GM23248 (cell line): Measurements from ENCODE around the gene ASCL5. TPM values are rescaled to one million over a fixed set of nuclear protein-coding genes. Genes with fewer than 3 reads are reported as not detected.

ENCODE experiments used
- DNase-seq: peaks from one replicate; pipeline ENCODE4 v3.0.0-alpha.2; 2015
- H2AFZ ChIP-seq: fragments of 200-600 bp; sonication (generic); 2 replicates; pipeline ENCODE4 v1.6.1; 2016; ENCODE audit warnings: antibody characterized with exemption
- H3F3A ChIP-seq: fragments of 200-600 bp; sonication (generic); 2 replicates; pipeline ENCODE4 v1.6.1; 2016; ENCODE audit warnings: mild to moderate bottlenecking, antibody characterized with exemption, mixed run types; ENCODE audit not compliant: insufficient read depth
- H3K27ac ChIP-seq: fragments of 200-600 bp; sonication (generic); 2 replicates; pipeline ENCODE4 v1.5.1; 2016; ENCODE audit warnings: mild to moderate bottlenecking
- H3K27me3 ChIP-seq: fragments of 200-600 bp; sonication (generic); replicated peaks from 2 replicates; pipeline ENCODE4 v1.6.1; 2016; ENCODE audit warnings: mild to moderate bottlenecking; ENCODE audit not compliant: insufficient read depth
- H3K36me3 ChIP-seq: fragments of 200-600 bp; sonication (generic); 2 replicates; pipeline ENCODE4 v1.6.1; 2016; ENCODE audit warnings: low read depth, mild to moderate bottlenecking
- H3K4me1 ChIP-seq: fragments of 200-600 bp; sonication (generic); 2 replicates; pipeline ENCODE4 v1.6.1; 2016; ENCODE audit warnings: mild to moderate bottlenecking; ENCODE audit not compliant: insufficient read depth
- H3K4me2 ChIP-seq: fragments of 200-600 bp; sonication (generic); one replicate; pipeline ENCODE4 v1.6.1; 2016; ENCODE audit warnings: mild to moderate bottlenecking; ENCODE audit not compliant: unreplicated experiment
- H3K4me3 ChIP-seq: fragments of 200-600 bp; sonication (generic); 2 replicates; pipeline ENCODE4 v1.5.1; 2016; ENCODE audit warnings: mild to moderate bottlenecking
- H3K79me2 ChIP-seq: fragments of 200-600 bp; sonication (generic); 2 replicates; pipeline ENCODE4 v1.6.1; 2016; ENCODE audit warnings: mild to moderate bottlenecking; ENCODE audit not compliant: insufficient read depth
- H3K9ac ChIP-seq: fragments of 200-600 bp; sonication (generic); 2 replicates; pipeline ENCODE4 v1.6.1; 2016; ENCODE audit warnings: mild to moderate bottlenecking
- H3K9me2 ChIP-seq: fragments of 200-600 bp; sonication (generic); 2 replicates; pipeline ENCODE4 v1.6.1; 2016; ENCODE audit warnings: mixed run types, mild to moderate bottlenecking, moderate library complexity; ENCODE audit not compliant: insufficient read depth
- H3K9me3 ChIP-seq: fragments of 200-600 bp; sonication (generic); one replicate; pipeline ENCODE4 v1.6.1; 2017; ENCODE audit warnings: low read depth
- H4K20me1 ChIP-seq: fragments of 200-600 bp; sonication (generic); 2 replicates; pipeline ENCODE4 v1.6.0; 2016; ENCODE audit not compliant: insufficient read depth
- EZH2 ChIP-seq: fragments of 200-600 bp; sonication (generic); IDR thresholded peaks from 2 replicates; pipeline ENCODE4 v1.6.1; 2018; ENCODE audit warnings: antibody characterized with exemption, mild to moderate bottlenecking; ENCODE audit not compliant: insufficient read depth, poor library complexity, severe bottlenecking
- EZH2phosphoT487 ChIP-seq: fragments of 200-600 bp; sonication (generic); IDR thresholded peaks from 2 replicates; pipeline ENCODE4 v1.6.1; 2018; ENCODE audit warnings: antibody characterized with exemption, moderate library complexity, mild to moderate bottlenecking, low read depth; ENCODE audit not compliant: insufficient read depth
- WGBS, 2 experiments: methylation state at CpG; one replicate each; pipeline ENCODE4 v1.1.6; 2015 to 2017; ENCODE audit warnings: low lambda C conversion rate in 2 of 2, low coverage in 1 of 2; ENCODE audit errors: missing lambda C conversion rate in 2 of 2; 5-methylcytosine and 5-hydroxymethylcytosine counted together
- in situ Hi-C: fragments of 300-500 bp; cut with MboI; formaldehyde crosslinking; loops from 2 replicates; pipeline ENCODE4 v1.15.0; 2020
- polyA plus RNA-seq: library from polyadenylated mRNA; unstranded; fragments of >200 nt; fragmentation: Nextera tagmentation; extraction: Ambion mirVana; gene quantifications from 2 replicates; pipeline ENCODE4 v1.2.1, GENCODE V29; 2016
- total RNA-seq: library from RNA; depleted of rRNA; stranded (reverse); fragments of >200 nt; shearing (Covaris generic); gene quantifications from 2 replicates; pipeline ENCODE4 v1.2.3, GENCODE V29; 2014

Gene ASCL5
- total and polyA plus RNA-seq, 2 experiments from 2014 or later: not detected

GRCh38 chr1:201112173-201112731 lies 14.7 kb downstream of the ASCL5 start, which contains the start of gene CACNA1S:
Gene CACNA1S, minus strand, starts transcription at chr1:201112426. Its CDS starts 87 bp downstream, at chr1:201112339.
- H3K27me3 ChIP-seq: no peaks in the 10 kb centered on the region; the same call in 1 of the 2 replicates
- H3K9me2 ChIP-seq: no peaks in the 10 kb centered on the region
- H4K20me1 ChIP-seq: no peaks in the 10 kb centered on the region
- no peaks in the 10 kb centered on the region for H3K9me3 ChIP-seq
- no peaks in the 10 kb centered on the region for H3K4me1 ChIP-seq
- in situ Hi-C loops: no loop called here
- H3K4me2 ChIP-seq: no peak within 1 kb of the TSS
- no peak within 1 kb of the TSS for H3K27ac ChIP-seq
- H3F3A ChIP-seq: no peaks in the 10 kb centered on the region
- no peaks in the 10 kb centered on the region for H3K36me3 ChIP-seq
- no peak within 1 kb of the TSS for H2AFZ ChIP-seq
- H3K9ac ChIP-seq: no peak within 1 kb of the TSS
- no peak for DNase-seq
- WGBS, 2 experiments: 35 to 52% methylated on average over 6 to 9 of the region's 9 CpGs
- TF ChIP-seq EZH2 (no peak), EZH2phosphoT487 (no peak)
- H3K4me3 ChIP-seq: no peak within 1 kb of the TSS
- no peaks in the 10 kb centered on the region for H3K79me2 ChIP-seq

DNA sequence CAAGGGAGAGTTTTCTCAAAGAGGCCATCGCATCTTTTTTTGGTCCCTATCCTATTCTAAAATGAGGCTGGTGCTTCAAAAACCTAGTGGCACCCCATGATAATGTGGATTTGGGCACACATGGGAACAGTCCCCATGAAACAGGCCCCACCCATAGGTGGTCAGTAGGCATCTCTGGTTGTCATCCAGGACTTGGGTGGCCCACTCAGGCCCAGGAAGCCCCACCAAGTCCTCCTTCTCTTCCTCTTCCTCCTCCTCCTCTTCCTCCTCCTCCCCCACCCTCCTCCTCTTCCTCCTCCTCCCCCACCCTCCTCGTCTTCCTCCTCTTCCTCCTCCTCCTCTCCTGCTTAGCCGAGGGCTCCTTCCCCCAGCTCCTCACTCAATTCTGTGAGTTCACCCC lies 15.3 kb downstream of the ASCL5 start:
- no peaks in the 10 kb centered on the region for H3K9me2 ChIP-seq
- in situ Hi-C loops: no loop called here
- no peak for DNase-seq
- H4K20me1 ChIP-seq: no peaks in the 10 kb centered on the region
- TF ChIP-seq EZH2 (no peak), EZH2phosphoT487 (no peak)
- H3K9ac ChIP-seq: no peak overlapping the region
- H2AFZ ChIP-seq: no peak overlapping the region
- H3F3A ChIP-seq: no peaks in the 10 kb centered on the region
- 82 to 100% methylated on average over 1 to 3 of the region's 3 CpGs for WGBS, 2 experiments
- H3K27me3 ChIP-seq: no peaks in the 10 kb centered on the region; the same call in none of the 2 replicates
- H3K4me1 ChIP-seq: no peaks in the 10 kb centered on the region
- no peak overlapping the region for H3K4me3 ChIP-seq
- no peaks in the 10 kb centered on the region for H3K36me3 ChIP-seq
- H3K4me2 ChIP-seq: no peak overlapping the region
- no peaks in the 10 kb centered on the region for H3K9me3 ChIP-seq
- no peak overlapping the region for H3K27ac ChIP-seq
- H3K79me2 ChIP-seq: no peaks in the 10 kb centered on the region

DNA sequence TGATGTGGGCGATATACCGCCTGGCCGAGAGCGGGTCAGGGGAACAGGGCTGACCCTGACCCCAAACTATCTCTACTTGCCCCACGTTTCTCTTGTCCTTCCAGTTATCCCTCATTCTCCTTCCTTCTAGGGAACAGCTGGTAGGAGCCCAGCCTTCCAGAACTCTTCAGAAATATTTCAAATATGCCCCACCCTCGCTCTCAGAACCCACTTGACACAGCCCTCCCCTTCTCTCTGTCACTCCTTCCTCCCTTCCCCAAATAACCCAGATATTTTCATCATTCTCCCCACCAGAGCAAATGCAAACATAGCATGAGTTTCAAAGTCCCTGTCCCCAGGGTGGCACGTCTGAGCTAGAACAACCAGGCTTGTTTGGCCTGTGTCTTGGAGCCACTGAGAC lies 15.8 kb downstream of the ASCL5 start:
- Histone ChIP-seq H3F3A (no peaks in the 10 kb centered on the region), H3K9ac (no peak overlapping the region), H3K9me2 (no peaks in the 10 kb centered on the region), H3K27me3 (no peaks in the 10 kb centered on the region; the same call in none of the 2 replicates), H3K4me3 (no peak overlapping the region), H3K79me2 (no peaks in the 10 kb centered on the region), H2AFZ (no peak overlapping the region), H3K4me2 (no peak overlapping the region), H3K4me1 (no peaks in the 10 kb centered on the region), H4K20me1 (no peaks in the 10 kb centered on the region), H3K27ac (no peak overlapping the region), H3K36me3 (no peaks in the 10 kb centered on the region), H3K9me3 (no peaks in the 10 kb centered on the region)
- TF ChIP-seq EZH2: no peak
- no peak for TF ChIP-seq EZH2phosphoT487
- DNase-seq: no peak
- in situ Hi-C loops: no loop called here
- WGBS, 2 experiments: 69 to 72% methylated on average over 7 of the region's 7 CpGs

- Histone ChIP-seq H3K4me1 (no peaks in the 10 kb centered on the region), H4K20me1 (no peaks in the 10 kb centered on the region), H3K27me3 (no peaks in the 10 kb centered on the region; the same call in none of the 2 replicates), H3K9me2 (no peaks in the 10 kb centered on the region), H3K9me3 (no peaks in the 10 kb centered on the region), H3K9ac (no peak overlapping the region), H2AFZ (no peak overlapping the region), H3K4me2 (no peak overlapping the region), H3K4me3 (no peak overlapping the region), H3K79me2 (no peaks in the 10 kb centered on the region), H3K27ac (no peak overlapping the region), H3K36me3 (no peaks in the 10 kb centered on the region), H3F3A (no peaks in the 10 kb centered on the region)
- in situ Hi-C loops: no loop called here
- TF ChIP-seq EZH2: no peak
- no peak for DNase-seq
- 66 to 67% methylated on average over 5 of the region's 5 CpGs for WGBS, 2 experiments
Observed at GRCh38 chr1:201110616-201111015, 16.4 kb downstream of the ASCL5 start.
